ACC112 (cell line): ENCODE data around the gene SMARCAL1.

ENCODE experiments used
- H2AFZ ChIP-seq: fragments of 200-600 bp; sonication (generic); one replicate; pipeline ENCODE4 v1.6.0; 2017; ENCODE audit warnings: antibody characterized with exemption, low read length; ENCODE audit not compliant: unreplicated experiment
- H3K27ac ChIP-seq: fragments of 200-600 bp; sonication (generic); 2 replicates; pipeline ENCODE4 v1.5.1; 2014; ENCODE audit warnings: low read depth, mild to moderate bottlenecking, antibody characterized with exemption, low read length, moderate library complexity
- H3K27me3 ChIP-seq: fragments of 200-600 bp; sonication (generic); 2 replicates; pipeline ENCODE4 v1.6.1; 2014; ENCODE audit warnings: mild to moderate bottlenecking, antibody characterized with exemption, low read length, moderate library complexity, mixed read lengths; ENCODE audit not compliant: insufficient read depth
- H3K36me3 ChIP-seq: fragments of 200-600 bp; sonication (generic); 2 replicates; pipeline ENCODE4 v1.6.1; 2016; ENCODE audit warnings: mild to moderate bottlenecking, antibody characterized with exemption, low read length, moderate library complexity, mixed read lengths; ENCODE audit not compliant: insufficient read depth
- H3K4me1 ChIP-seq: fragments of 200-600 bp; sonication (generic); one replicate; pipeline ENCODE4 v1.6.1; 2016; ENCODE audit warnings: low read length, mixed read lengths; ENCODE audit not compliant: insufficient read depth, unreplicated experiment, control insufficient read depth
- H3K4me3 ChIP-seq: fragments of 200-600 bp; sonication (generic); 2 replicates; pipeline ENCODE4 v1.5.1; 2014; ENCODE audit warnings: mild to moderate bottlenecking, low read depth, low read length
- H3K79me2 ChIP-seq: fragments of 200-600 bp; sonication (generic); one replicate; pipeline ENCODE4 v1.6.0; 2016; ENCODE audit warnings: low read length; ENCODE audit not compliant: control insufficient read depth, unreplicated experiment, insufficient read depth

Gene SMARCAL1

GRCh38 chr2:216392945-216393840 is 19.1 kb upstream of the SMARCAL1 start:
- no peak overlapping the region for H3K27ac ChIP-seq
- H3K4me1 ChIP-seq, result no peaks in the 10 kb centered on the region
- H3K4me3 ChIP-seq, result no peak overlapping the region
- no peaks in the 10 kb centered on the region for H3K79me2 ChIP-seq
- no peaks in the 10 kb centered on the region for H3K27me3 ChIP-seq
- no peak overlapping the region for H2AFZ ChIP-seq
- no peaks in the 10 kb centered on the region for H3K36me3 ChIP-seq

DNA sequence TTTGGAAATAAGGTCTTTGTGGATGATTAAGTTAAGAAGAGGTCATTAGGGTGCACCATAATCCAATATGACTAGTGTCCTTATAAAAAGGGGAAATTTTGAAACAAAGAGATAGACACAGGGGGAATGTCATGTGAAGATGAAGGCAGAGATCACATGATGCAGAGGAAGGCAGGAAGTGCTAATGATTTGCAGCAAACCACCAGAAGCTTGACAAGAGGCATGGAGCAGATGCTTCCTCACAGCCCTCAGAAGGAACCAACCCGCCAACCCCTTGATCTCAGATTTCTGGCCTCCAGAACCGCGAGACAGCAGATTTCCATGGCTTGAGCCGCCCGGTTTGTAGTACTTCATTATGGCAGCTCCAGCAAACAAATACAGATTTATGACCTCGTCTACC is 17.4 kb upstream of the SMARCAL1 start:
- H3K4me1 ChIP-seq, result no peaks in the 10 kb centered on the region
- H3K27me3 ChIP-seq, result no peaks in the 10 kb centered on the region
- H3K79me2 ChIP-seq, result no peaks in the 10 kb centered on the region
- H3K36me3 ChIP-seq, result no peaks in the 10 kb centered on the region
- no peak overlapping the region for H2AFZ ChIP-seq
- H3K4me3 ChIP-seq, result no peak overlapping the region
- H3K27ac ChIP-seq, result no peak overlapping the region

GRCh38 chr2:216399621-216400020 is 12.7 kb upstream of the SMARCAL1 start:
- H3K4me1 ChIP-seq, result no peaks in the 10 kb centered on the region
- no peaks in the 10 kb centered on the region for H3K27me3 ChIP-seq
- H3K4me3 ChIP-seq, result no peak overlapping the region
- no peaks in the 10 kb centered on the region for H3K36me3 ChIP-seq
- no peaks in the 10 kb centered on the region for H3K79me2 ChIP-seq
- no peak overlapping the region for H2AFZ ChIP-seq
- no peak overlapping the region for H3K27ac ChIP-seq

GRCh38 chr2:216402751-216403150 is 9.5 kb upstream of the SMARCAL1 start:
- Histone ChIP-seq H3K27ac (no peak overlapping the region), H2AFZ (peak overlapping the region; percentile 51), H3K27me3 (no peaks in the 10 kb centered on the region), H3K79me2 (no peaks in the 10 kb centered on the region), H3K4me3 (no peak overlapping the region), H3K36me3 (no peaks in the 10 kb centered on the region), H3K4me1 (no peaks in the 10 kb centered on the region)

DNA sequence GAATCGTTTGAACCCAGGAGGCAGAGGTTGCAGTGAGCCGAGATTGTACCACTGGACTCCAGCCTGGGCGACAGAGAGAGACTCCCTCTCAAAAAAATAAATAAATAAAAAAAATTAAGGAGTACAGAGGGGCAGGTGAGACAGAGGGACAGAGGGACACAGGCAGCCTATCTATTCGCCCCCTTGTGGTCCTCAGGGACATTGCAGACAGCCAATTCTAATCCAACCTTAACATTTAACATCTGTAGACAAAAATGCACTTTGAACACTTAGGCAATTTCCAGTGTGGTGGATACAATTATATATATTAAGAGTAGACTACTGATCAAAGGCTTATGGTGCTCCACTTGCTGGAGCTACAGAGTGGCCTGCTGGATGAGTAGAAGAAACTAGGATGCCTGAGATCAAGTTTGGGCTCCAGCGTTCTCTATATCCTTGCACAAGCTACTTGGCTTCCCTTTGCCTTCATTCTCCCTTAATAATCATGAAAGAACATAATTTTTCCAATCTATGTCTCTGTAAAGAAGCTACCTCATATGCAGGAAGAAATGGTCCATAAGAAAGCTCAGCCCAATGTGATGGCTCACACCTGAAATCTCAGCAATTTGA is 8.2 kb upstream of the SMARCAL1 start:
- H3K4me3 ChIP-seq, result no peak overlapping the region
- H3K27me3 ChIP-seq, result no peaks in the 10 kb centered on the region
- no peaks in the 10 kb centered on the region for H3K4me1 ChIP-seq
- H3K79me2 ChIP-seq, result no peaks in the 10 kb centered on the region
- no peak overlapping the region for H3K27ac ChIP-seq
- H2AFZ ChIP-seq, result no peak overlapping the region
- no peaks in the 10 kb centered on the region for H3K36me3 ChIP-seq

GRCh38 chr2:216405588-216405987 is 6.7 kb upstream of the SMARCAL1 start:
- Histone ChIP-seq H3K79me2 (no peaks in the 10 kb centered on the region), H3K4me3 (no peak overlapping the region), H2AFZ (no peak overlapping the region), H3K36me3 (no peaks in the 10 kb centered on the region), H3K4me1 (no peaks in the 10 kb centered on the region), H3K27ac (no peak overlapping the region), H3K27me3 (no peaks in the 10 kb centered on the region)

DNA sequence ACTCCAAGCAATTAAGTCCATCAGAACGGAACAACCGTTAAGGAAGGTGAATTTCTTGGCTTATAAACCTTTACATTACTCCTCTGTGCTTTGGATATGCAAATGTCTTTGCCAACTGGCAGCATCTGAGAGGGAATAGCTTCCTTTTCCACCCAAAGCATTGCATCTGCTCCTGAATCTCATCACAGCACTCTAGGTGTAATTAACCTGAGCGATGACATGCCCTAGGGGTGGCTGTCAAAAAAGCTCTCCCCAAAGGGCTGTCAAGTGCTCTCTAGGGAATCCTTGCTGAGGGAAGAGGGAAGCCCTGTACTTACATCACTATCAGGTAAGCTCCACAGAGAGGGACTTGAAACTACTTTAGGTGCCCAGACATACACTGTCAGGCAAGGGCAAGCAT is 5.5 kb upstream of the SMARCAL1 start:
- Histone ChIP-seq H3K4me3 (no peak overlapping the region), H3K4me1 (no peaks in the 10 kb centered on the region), H3K27me3 (no peaks in the 10 kb centered on the region), H3K36me3 (no peaks in the 10 kb centered on the region), H3K79me2 (no peaks in the 10 kb centered on the region), H2AFZ (no peak overlapping the region), H3K27ac (no peak overlapping the region)

- Histone ChIP-seq H3K4me3 (no peak overlapping the region), H2AFZ (no peak overlapping the region), H3K4me1 (peaks cover 5% of the 10 kb centered on the region), H3K36me3 (no peaks in the 10 kb centered on the region), H3K27me3 (no peaks in the 10 kb centered on the region), H3K27ac (no peak overlapping the region), H3K79me2 (peaks cover 7% of the 10 kb centered on the region)
Observed at GRCh38 chr2:216408426-216409290, 3.6 kb upstream of the SMARCAL1 start.

- Histone ChIP-seq H3K4me1 (peaks cover 8% of the 10 kb centered on the region), H2AFZ (no peak overlapping the region), H3K27ac (no peak overlapping the region), H3K36me3 (no peaks in the 10 kb centered on the region), H3K27me3 (no peaks in the 10 kb centered on the region), H3K79me2 (peaks cover 13% of the 10 kb centered on the region), H3K4me3 (no peak overlapping the region)
Observed at GRCh38 chr2:216410550-216410949, 1.7 kb upstream of the SMARCAL1 start.

DNA sequence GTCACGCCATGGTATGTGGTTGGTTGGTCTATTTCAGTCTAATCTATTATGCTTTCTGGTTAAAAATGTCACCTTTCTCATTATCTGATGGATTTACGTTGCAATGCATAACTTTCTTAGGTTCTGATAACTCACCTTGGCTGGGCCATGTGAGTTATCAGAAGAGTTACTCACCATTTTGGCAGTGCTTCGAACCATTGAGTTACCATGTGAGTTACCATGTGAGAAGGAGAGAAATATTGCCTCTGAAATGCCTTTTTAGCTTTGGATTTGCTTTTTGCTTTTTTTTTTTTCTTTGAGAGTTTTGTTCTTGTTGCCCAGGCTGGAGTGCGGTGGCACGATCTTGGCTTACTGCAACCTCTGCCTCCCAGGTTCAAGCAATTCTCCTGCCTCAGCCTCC is 1.6 kb downstream of the SMARCAL1 start:
- Histone ChIP-seq H3K79me2 (peaks cover 13% of the 10 kb centered on the region), H3K4me3 (peak overlapping the region; percentile 87), H3K27me3 (no peaks in the 10 kb centered on the region), H3K36me3 (no peaks in the 10 kb centered on the region), H3K4me1 (peaks cover 8% of the 10 kb centered on the region), H3K27ac (no peak overlapping the region), H2AFZ (no peak overlapping the region)
